Nephron (organoid): ENCODE data around the gene NKX1-2.

Experiments used
- H3K27ac Mint-ChIP-seq, 3 experiments: 2 replicates each; pipeline ENCODE4 v1.8.0; 2020; ENCODE audit warnings: mixed read lengths in 3 of 3, mild to moderate bottlenecking in 2 of 3, moderate library complexity in 1 of 3
- H3K27me3 Mint-ChIP-seq: 2 replicates; pipeline ENCODE4 v1.8.0; 2021; ENCODE audit warnings: low read depth, mild to moderate bottlenecking, moderate library complexity, mixed read lengths
- H3K36me3 Mint-ChIP-seq: 2 replicates; pipeline ENCODE4 v1.8.0; 2020; ENCODE audit warnings: low read depth, mixed read lengths
- H3K4me1 Mint-ChIP-seq: 2 replicates; pipeline ENCODE4 v1.8.0; 2020; ENCODE audit warnings: mixed read lengths
- H3K4me3 Mint-ChIP-seq, 3 experiments: 2 replicates each; pipeline ENCODE4 v1.8.0; 2020; ENCODE audit warnings: mild to moderate bottlenecking in 3 of 3, mixed read lengths in 3 of 3, moderate library complexity in 2 of 3
- H3K9me3 Mint-ChIP-seq: 2 replicates; pipeline ENCODE4 v1.8.0; 2020; ENCODE audit warnings: mixed read lengths
- CTCF ChIP-seq, 3 experiments: fragments of 200-600 bp; sonication (generic); IDR thresholded peaks; one replicate each; pipeline ENCODE4 v1.5.0; 2021; ENCODE audit warnings: antibody characterized with exemption in 3 of 3; ENCODE audit not compliant: unreplicated experiment in 3 of 3

Gene NKX1-2

GRCh38 chr10:124403548-124403947, 46.3 kb downstream of the NKX1-2 start:
- Mint-ChIP-seq H3K9me3 (no peaks in the 10 kb centered on the region), H3K4me1 (no peaks in the 10 kb centered on the region), H3K36me3 (peaks cover 58% of the 10 kb centered on the region), H3K27ac (peak overlapping the region in 2 of 3 experiments; percentile 18 to 43), H3K4me3 (no peak overlapping the region), H3K27me3 (no peaks in the 10 kb centered on the region)
- peak; percentile 57 to 71 (median 61) for TF ChIP-seq CTCF (IDR thresholded peaks at IDR 0.05; ENCODE audit: unreplicated experiment in 3 of 3)

GRCh38 chr10:124402273-124402672, 47.6 kb downstream of the NKX1-2 start:
- Mint-ChIP-seq H3K4me1 (no peaks in the 10 kb centered on the region), H3K9me3 (no peaks in the 10 kb centered on the region), H3K4me3 (no peak overlapping the region), H3K36me3 (peaks cover 57% of the 10 kb centered on the region), H3K27me3 (no peaks in the 10 kb centered on the region), H3K27ac (no peak overlapping the region)
- no peak for TF ChIP-seq CTCF (IDR thresholded peaks at IDR 0.05; ENCODE audit: unreplicated experiment in 3 of 3)

GRCh38 chr10:124401633-124402032, 48.2 kb downstream of the NKX1-2 start:
- H3K36me3 Mint-ChIP-seq = peaks cover 55% of the 10 kb centered on the region
- H3K4me3 Mint-ChIP-seq = no peak overlapping the region
- no peak overlapping the region for H3K27ac Mint-ChIP-seq
- no peaks in the 10 kb centered on the region for H3K9me3 Mint-ChIP-seq
- no peak for TF ChIP-seq CTCF (IDR thresholded peaks at IDR 0.05; ENCODE audit: unreplicated experiment in 3 of 3)
- H3K27me3 Mint-ChIP-seq = no peaks in the 10 kb centered on the region
- no peaks in the 10 kb centered on the region for H3K4me1 Mint-ChIP-seq
